Inferior parietal cortex (tissue), 1 donor: ENCODE results near the gene MFSD6.
"Not testable (repeated sequence)": the region's sequence is repeated elsewhere in the genome, so short reads cannot be mapped to it uniquely, and the experiment has no call there.

Experiments
- DNase-seq: peaks from one replicate; pipeline ENCODE4 v3.0.0-alpha.2; 2016; ENCODE audit errors: extremely low spot score

Gene MFSD6

DNA sequence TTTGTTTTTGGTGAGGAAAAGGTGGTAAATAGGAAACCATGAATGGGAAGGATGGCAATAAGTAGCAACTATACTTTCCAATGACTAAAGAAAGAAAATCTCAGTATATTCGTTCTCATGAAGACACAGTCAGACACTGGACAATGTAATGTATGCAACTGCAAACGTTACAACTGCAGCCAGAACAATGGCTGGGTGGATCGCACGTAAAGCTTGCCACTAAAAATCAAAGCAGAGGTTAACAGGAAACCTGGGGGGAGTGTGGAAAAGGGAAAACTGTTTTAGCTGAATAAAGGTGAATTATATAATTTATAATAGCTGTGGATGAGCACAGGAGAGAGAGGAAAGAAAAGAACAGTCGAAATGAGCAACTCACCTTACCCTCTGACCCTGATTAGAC is 93.1 kb downstream of the MFSD6 start:
- DNase-seq, result no peak

DNA sequence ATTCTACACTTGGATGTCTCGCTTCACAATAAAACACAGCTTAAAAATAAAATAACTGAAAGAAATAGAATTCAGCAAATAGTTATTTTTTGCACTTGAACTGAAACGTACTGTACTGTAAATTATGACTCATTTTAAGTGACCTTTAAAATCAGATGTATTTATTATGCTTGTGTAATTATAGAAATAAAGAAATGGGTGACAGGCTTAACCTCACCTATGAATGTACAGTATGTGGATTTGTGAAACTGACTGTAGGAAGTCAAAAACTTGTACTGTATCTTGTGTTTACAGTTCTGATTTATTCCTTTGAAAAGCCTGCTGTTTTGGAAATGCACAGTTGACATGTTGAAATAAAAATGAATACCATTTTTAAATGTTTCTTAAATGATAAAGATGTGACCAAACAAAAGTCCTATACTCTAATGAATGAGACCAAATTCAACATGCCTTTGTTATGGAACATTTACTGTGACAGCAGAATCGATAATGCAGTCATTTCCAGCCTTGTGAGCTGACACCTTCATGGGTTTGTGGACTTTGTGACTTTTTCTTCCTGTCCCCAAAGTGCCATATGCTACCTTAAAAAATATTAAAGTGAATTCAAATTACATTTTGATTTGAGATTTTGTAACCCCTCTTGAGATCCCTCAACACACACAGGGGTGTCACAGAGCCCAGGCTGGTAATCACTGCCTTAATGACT is 93.7 kb downstream of the MFSD6 start:
- DNase-seq, result no peak

DNA sequence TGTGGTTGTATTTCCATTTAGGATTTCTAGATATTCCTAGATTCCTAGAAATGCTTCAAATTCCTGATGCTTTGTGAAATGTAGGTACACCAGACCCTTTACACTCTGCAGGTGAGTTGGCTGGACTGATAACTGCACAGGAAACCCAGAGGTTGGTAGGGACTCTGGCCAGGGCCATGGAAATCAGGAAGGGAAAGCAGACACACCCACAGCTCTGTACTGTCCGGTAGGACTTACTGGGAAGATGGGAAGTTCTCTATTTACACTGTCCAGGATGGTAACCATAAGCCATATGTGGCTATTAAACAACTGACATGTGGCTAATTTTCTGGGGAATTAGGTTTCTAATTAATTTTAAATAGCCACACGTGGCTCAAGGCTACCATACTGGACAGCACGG is 94.9 kb downstream of the MFSD6 start:
- DNase-seq, result no peak

DNA sequence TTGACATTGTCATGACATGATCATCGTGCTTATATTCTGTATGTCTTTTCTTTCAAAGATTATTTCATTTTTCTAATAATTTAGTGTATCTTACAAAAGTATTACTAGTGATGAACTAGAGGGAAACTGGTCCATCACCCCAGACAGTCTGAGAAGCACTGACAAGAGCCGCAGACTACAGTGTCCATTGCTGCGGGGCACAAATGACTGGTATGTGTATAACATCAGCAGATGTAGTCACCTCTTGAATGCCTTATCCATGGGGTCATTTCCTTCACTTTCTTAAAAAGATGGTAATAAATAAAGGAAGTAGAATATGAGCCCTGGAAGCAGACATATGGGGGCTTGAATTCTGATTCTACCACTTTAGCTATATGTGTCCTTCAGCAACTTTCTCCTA is 96.8 kb downstream of the MFSD6 start:
- DNase-seq, result no peak

DNA sequence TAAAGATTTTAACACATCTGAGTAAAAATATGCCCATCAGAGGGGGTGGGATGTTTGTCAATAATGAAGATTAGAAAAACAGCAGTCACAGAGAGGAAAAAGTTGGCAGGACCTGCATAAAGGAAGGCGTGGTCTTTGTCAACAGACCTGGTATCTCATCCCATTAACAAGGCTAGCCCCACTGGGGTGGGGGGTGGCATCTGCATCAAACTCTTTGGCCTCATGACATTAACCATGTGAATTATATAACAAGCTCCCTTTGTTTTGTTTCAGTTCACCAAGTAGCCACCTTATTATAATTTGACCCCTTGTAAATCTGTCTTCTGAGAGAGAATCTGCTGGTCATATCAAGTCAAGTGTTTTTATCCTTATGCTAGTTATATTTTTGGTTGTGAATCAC is 97.5 kb downstream of the MFSD6 start:
- DNase-seq, result no peak

DNA sequence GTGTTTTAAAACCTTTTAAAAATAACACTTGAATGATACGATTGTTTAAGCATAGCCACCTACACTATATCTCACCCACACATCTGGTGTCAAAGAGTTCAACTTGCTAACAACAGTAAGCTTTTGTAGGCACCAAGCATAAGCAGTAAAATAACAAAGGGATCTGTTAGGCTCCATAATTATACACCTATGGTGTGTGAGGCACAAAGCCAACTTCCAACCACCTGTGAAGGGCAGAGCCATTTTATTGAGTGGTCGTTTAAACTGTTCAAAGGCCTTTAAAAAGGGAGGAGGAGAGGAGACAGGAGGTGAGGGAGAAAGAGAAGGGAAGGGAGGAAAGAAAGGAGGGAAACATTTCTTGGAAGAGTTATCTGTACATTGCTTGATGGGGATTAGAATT is 98.5 kb downstream of the MFSD6 start:
- DNase-seq, result no peak

DNA sequence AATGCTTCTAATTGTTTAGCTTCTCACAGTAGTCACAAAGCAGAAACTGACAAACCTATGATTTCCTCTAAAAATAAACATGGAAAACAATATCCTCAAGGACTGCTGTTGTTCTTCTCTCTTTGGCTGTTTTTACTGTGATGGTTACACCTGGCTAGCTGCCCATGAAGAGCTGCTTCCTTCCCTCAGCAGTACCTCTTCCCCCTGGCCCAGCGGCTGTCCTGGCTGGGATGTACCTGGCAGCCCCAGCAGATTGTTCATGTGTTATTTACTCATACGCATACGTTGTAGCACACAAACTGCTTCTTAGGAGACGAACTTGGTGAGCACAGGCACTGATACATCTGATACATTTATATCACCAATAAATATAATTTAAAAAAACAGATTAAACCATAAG is 99.0 kb downstream of the MFSD6 start:
- DNase-seq, result no peak

DNA sequence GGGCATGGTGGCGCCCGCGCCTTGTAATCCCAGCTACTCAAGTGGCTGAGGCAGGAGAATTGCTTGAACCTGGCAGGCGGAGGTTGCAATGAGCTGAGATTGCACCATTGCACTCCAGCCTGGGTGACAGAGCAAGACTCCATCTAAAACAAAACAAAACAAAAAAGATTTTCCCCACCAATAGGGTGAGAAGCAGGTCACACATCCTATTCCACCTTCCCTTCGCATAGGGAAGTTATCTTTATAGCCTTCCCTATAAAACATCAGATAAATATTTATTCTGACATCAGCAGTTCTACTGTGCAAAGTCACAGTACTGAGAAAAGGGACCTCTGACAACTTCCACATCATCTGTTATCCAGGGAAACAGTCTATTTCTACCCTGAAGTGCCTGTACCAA is 101.7 kb downstream of the MFSD6 start:
- not testable (repeated sequence) for DNase-seq

DNA sequence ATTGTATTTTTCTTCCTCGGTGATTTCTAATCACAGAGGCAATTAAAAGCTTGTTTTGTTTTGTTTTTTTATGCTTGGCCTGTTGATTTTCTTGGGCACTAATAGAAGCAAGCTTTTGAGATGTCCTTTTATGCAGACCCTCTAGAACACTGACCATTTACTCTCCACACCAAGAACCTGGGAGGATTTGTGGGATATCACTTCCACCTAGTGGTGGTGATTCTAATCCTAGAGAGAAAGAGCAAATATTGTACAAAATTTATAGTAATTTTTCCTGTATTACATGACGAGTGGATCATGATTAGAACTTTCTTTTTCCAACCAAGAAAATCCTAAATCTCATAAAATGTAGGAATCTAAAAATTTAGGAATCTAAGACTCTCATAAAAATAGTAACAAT is 102.9 kb downstream of the MFSD6 start:
- peak; percentile 72 for DNase-seq

DNA sequence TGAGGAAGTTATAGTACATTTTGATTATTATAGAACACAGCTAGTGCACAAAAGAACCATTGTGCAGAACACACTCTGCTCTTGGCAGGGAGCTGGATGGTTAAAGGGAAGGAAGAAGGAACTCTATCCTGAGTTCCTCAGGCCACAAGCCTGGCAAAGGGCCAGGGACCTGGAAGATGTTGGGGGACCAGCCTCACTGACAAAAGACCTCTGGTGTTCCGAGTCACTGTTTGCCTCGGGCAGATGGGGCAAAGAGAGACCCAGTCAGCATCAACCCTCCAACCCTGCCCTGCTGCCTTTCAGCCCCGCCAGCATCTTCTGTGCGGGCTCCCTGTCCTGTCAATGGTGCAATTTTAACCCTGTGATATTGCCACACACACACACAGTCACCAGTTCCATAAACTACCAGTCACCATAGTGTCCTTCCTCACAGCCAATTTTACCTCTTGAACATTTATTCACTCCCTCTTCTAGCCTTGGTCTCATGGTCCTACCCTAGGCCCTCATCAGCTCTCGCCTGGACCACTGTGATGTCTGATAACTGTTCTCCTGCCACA is 104.5 kb downstream of the MFSD6 start:
- DNase-seq, result no peak

DNA sequence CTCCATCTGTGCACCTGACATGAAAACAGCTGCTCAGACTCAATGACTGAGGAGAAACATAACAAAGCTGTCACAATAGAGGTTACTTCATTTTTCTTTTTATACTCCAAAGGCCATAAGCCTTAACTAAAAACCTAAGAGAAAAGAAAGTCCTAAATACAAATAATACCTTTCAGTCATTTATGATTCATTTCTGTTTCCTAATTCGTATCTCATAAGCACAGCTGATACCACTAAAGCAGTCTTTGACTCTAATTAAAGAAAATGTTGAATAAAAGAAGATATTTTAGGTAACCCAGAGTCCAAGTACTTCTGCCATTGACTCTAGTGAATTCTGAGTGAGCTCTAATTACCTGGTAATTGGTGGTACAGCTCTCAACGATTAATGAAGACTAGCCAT is 105.7 kb downstream of the MFSD6 start:
- no peak for DNase-seq

DNA sequence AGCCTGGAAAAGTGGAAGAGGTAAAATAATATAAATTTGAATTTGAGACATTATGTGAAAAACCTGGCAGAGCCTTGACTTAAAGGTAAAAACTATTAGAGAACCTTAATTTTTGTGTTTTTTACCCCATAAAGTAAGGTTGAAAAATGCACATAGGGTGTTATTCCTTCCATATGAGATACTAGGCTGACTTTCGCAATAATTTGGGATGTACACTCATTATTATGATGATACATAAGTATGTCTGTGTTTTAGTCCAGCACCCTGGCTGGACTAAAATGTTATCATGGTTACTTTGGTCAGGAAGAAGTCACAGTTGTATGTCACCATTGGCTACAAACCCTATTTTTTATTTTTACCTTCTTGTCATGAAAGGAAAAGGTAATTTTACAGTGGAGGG is 106.5 kb downstream of the MFSD6 start:
- DNase-seq, result no peak

DNA sequence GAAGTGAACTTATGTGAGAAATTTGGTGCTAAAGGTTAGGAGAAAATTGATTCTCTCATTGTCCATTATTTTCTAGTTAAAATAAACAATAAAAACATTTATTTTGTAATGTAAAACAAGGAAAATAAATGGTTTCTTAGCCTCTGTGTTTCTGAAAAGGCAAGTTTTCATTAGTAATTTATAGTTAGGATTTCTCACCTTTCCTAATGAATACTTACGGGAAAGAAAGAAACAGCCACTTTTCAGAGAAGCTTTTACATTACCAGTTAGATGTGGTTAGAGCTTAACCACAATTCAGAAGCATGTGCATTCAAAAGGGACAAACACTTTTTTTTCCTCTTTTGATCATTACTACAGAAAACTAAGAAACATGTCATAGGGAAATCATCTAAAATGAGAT is 107.5 kb downstream of the MFSD6 start:
- no peak for DNase-seq

DNA sequence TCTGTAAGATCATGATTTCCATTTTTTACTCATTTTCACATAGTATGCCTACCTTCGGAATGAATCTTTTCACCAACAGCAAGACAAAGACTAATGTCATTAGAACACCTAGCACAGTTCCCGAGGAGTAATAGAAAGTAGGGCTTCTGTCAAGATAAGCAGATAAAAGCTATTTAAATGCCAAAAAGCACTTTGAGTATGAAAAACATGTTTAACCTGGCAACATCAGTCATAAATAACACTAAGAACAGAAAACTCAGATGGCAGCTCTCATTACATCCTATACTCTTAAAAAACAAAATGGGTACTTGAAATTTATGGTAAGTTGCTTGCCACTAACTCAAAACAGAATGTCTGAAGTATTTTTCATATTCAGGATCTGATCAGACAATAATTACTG is 109.3 kb downstream of the MFSD6 start:
- DNase-seq, result no peak

DNA sequence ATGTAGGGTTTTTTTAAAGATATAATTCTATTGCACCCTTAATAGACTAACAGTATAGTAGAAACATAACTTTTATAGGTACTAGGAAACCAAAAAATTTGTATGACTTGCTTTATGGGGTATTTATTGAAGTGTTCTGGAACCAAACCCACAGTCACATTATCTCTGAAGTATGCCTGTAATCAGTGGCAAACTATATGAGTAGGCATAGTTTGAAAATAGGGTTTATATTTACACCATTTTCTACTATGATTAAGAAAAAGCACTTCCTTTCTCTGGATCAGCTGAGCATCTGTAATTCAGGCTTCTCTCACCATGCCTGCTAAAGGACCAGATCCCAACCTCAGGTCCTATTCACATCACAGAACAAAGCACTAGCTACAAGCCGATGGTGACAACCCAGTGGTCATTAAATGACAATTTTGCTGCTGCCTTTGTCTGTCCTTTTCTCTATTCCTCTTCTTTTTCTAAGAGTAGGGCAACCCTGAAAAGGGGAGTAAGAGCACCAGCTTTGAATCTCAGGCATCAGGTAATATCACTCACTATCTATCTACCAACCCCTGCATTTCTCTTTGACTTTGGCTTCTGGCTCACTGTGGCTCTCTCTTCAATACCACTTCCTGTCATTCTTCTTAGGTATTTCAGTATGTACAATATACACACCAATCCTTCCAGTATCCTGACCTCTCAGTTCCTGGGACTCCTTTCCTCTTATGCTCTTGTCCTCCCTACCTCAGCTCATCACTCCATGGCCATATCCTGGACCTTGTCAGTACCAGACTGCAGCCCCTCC is 112.0 kb downstream of the MFSD6 start:
- DNase-seq, result no peak

DNA sequence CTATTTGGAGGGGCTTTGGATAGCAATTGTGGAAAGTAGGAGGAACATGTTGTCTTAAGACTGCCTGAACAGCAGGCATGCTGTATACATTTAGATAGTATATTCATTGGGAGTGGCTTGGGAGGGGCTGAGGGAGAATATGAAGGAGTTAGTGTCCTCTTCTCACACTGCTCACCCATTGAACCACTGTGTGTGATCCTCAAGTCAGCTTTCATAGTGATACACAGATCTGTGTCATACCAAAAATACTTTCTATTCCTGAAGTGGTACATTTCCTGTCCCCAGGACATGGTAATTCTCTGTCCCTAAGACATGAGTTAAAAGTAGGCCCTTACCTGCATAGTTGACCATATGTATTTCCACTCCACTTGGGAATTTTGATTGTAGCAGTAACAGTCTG is 116.8 kb downstream of the MFSD6 start:
- no peak for DNase-seq

DNA sequence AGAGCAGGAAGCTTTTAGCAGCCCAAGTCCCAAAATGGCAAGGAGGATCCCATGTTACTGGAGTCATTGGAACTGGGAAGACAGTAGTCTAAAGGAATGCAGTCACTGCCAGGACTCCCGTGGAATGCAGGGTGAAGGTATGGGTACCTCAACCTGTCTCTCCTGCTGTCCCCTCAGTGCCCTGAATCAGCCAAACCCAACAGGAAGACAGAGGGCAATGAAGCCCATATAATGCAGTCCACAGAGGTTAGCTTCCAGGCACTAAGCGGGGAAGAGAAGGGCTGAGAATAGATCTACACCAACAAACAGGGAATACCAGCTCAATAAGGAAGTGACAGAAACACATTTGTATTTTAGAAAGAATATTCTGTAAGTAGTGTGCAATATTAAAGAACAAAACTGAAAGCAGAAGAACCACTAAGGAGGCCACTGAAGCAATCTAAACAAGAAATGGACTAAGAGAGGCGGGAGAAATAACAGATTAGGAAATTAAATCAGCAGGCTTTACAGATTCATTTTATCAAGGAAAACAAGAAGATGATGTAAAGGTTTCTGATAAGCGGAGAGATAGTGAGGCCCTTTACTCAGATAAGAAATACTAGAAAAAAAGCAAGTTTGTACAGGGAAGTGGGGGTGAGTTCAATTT is 118.1 kb downstream of the MFSD6 start:
- DNase-seq, result no peak

DNA sequence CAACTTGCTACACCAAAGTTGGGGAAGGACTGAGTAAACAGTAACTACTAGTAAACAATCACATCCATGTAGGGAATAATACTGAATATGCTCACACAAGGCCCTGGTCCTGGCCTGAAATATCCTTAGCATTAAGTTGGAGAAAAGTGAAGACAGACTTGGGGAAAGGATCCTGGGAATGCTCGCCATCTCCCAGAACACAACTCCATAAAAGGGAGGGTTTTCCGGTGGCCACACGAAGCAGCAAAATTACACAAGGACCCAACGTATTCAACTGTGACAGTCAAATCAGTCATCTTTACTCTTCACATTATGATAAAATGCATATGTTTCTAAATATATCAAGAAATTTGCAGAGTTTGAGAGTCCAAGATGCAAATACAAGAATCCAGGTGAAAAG is 119.1 kb downstream of the MFSD6 start:
- DNase-seq, result no peak

DNA sequence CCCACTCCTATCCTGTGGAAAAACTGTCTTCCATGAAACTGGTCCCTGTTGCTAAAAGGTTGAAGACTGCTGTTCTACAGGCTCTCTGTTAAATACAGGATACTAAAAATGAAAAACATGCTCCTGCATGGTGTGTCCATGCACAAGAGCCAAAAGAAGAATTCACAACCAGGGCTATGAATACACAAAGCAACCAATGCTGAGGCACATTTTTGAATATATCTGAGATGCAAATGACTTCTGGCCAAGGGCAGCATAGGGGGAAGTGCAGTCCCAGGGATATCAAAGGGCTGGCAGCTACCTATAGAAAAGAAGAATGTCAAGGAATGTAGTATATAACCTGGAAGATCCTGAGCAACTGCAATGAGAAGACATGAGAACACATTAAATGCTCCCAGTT is 119.8 kb downstream of the MFSD6 start:
- DNase-seq, result no peak

DNA sequence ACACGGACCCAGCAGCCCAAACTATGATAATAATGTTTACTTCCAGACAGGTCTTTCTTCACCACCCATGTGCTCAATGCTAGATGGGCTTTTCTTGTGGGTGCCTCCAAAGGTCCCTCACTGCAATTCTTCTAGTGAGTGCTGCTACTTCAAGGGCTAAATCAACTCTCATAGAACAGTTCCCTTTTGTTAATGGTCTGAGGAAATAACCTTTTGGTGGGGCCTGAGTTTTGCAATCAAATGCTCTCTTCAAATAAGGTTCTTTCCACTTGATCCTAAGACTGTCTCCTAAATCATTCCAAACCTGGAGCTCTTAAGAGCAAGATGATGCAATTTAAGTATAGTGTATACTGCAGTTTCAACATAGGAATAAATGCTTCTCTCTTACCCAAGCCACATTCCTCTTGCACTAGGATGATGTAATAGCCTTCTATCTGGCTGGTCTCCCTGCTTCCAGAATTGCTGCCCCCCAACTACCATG is 120.4 kb downstream of the MFSD6 start:
- DNase-seq, result no peak

DNA sequence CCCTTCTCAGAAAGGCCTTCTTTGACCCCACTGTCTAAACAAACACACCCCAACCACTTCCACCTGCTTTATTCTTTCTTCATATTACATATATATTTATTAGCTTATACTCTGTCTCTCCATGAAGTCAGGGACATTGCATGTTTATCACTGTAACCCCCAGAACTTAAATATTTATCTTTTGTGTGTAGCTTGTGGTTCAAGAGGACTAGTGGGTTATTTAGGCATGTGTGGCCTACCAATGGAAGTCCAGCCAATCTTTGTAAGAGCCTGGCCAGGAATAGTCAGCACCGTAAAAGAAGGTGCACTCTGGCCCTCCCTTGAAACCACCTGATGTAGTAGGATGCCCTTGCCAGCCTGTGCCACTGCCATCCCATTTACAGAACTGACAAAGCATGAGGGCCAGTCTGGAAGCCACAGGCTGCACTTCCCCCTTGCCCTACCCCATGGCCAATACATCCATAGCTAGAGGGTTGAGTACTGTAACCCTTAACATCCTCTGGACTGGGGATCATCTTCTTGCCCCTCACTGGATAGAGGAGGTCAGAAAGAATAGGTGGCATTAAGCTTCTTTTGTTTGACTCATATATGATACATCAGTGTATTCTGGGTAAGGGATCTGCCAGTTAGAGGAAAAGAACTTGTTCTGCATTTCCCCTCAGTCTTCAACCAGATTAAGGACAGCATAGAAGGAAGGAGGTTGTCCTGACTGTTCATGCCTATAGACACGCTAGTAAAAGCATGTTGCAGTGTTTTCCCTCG is 121.5 kb downstream of the MFSD6 start:
- no peak for DNase-seq
